Small intestine (tissue), 7 donors: ENCODE data around the gene EGFL8. TPM values are rescaled to one million over a fixed set of nuclear protein-coding genes. Genes with fewer than 3 reads are reported as not detected.

ENCODE experiments used
- DNase-seq, 2 donors: peaks; one replicate each; pipeline versions ENCODE4 v3.0.0 to v3.0.0-alpha.2; 2013
- FAIRE-seq: peaks from 2 replicates; lab custom pipeline; 2012; peaks lifted over from hg19 to GRCh38; lab: Jason Lieb, UNC
- H3K27ac ChIP-seq, 3 donors: one replicate each; pipeline ENCODE4 v1.5.1; 2013; ENCODE audit warnings: low read length in 2 of 3, mild to moderate bottlenecking in 2 of 3, control low read depth in 1 of 3, inconsistent platforms in 1 of 3, low read depth in 1 of 3, moderate library complexity in 1 of 3
- H3K27me3 ChIP-seq, 3 donors: one replicate each; pipeline ENCODE4 v1.6.1; 2013; ENCODE audit warnings: low read length in 3 of 3, inconsistent platforms in 1 of 3; ENCODE audit not compliant: control insufficient read depth in 3 of 3, insufficient read depth in 3 of 3
- H3K36me3 ChIP-seq, 3 donors: one replicate each; pipeline ENCODE4 v1.6.1; 2013; ENCODE audit warnings: low read length in 3 of 3, inconsistent platforms in 1 of 3, low read depth in 1 of 3, mild to moderate bottlenecking in 1 of 3, moderate library complexity in 1 of 3; ENCODE audit not compliant: control insufficient read depth in 3 of 3, insufficient read depth in 2 of 3
- H3K4me1 ChIP-seq, 3 donors: one replicate each; pipeline ENCODE4 v1.6.1; 2013; ENCODE audit warnings: low read length in 2 of 3, inconsistent platforms in 1 of 3, low read depth in 1 of 3, mild to moderate bottlenecking in 1 of 3, moderate library complexity in 1 of 3; ENCODE audit not compliant: control insufficient read depth in 3 of 3, insufficient read depth in 2 of 3
- H3K4me3 ChIP-seq, 3 donors: one replicate each; pipeline ENCODE4 v1.5.1; 2013; ENCODE audit warnings: low read length in 3 of 3, control low read depth in 1 of 3, inconsistent platforms in 1 of 3, low read depth in 1 of 3, mild to moderate bottlenecking in 1 of 3, moderate library complexity in 1 of 3
- H3K9me3 ChIP-seq, 2 donors: one replicate each; pipeline ENCODE4 v1.6.1; 2013; ENCODE audit warnings: low read depth in 1 of 2, low read length in 1 of 2; ENCODE audit not compliant: control insufficient read depth in 2 of 2, insufficient read depth in 1 of 2
- WGBS, 3 donors: extraction: QIAGEN DNeasy Blood & Tissue Kit; methylation state at CpG; one replicate each; pipeline ENCODE4 v1.1.7; 2013; 5-methylcytosine and 5-hydroxymethylcytosine counted together
- polyA plus RNA-seq, 4 donors: library from polyadenylated mRNA; stranded (reverse) in 3 of 4; unstranded in 1 of 4; fragments of 200-250 nt in 3 of 4; fragments of 120-200 nt in 1 of 4; gene quantifications; one replicate each; pipeline versions ENCODE4 v1.2.1 to v1.2.3, GENCODE V29; 2013
- donor health status: healthy with polysubstance abuse.
- donor health status: control.
- donor health status: control.
- donor health status: Bipolar disorder and iron deficiency.
- donor health status: healthy.

The EGFL8 gene
- polyA plus RNA-seq, 4 donors = 7.8 to 21.9 (median 12.8) TPM

GRCh38 chr6:32123681-32124080 is 40.7 kb upstream of the EGFL8 start:
- Histone ChIP-seq H3K36me3 (peaks cover 10 to 70% (median 11%) of the 10 kb centered on the region in 3 donors), H3K4me1 (peaks cover 0 to 22% (median 5%) of the 10 kb centered on the region in 3 donors), H3K9me3 (no peaks in the 10 kb centered on the region), H3K27ac (no peak overlapping the region), H3K4me3 (no peak overlapping the region), H3K27me3 (no peaks in the 10 kb centered on the region)
- no peak for DNase-seq
- FAIRE-seq = no peak
- 86 to 91% (median 88%) methylated on average over 4 of the region's 4 CpGs for WGBS, 3 donors

- FAIRE-seq (no peak), DNase-seq (no peak)
- Histone ChIP-seq H3K4me3 (peak overlapping the region in 2 of 3 donors; percentile 74 to 100), H3K9me3 (peaks cover 0 to 4% of the 10 kb centered on the region in 2 donors), H3K27me3 (no peaks in the 10 kb centered on the region), H3K36me3 (peaks cover 3 to 46% (median 4%) of the 10 kb centered on the region in 3 donors), H3K4me1 (peaks cover 7 to 26% (median 12%) of the 10 kb centered on the region in 3 donors), H3K27ac (no peak overlapping the region)
- WGBS, 3 donors = 23 to 45% (median 37%) methylated on average over 8 of the region's 8 CpGs
These were observed 37.5 kb upstream of the EGFL8 start for GRCh38 chr6:32126880-32127279.

GRCh38 chr6:32127409-32127716 is 37.0 kb upstream of the EGFL8 start:
- peak overlapping the region in 2 of 3 donors; percentile 84 to 98 for H3K27ac ChIP-seq
- DNase-seq = no peak
- peak overlapping the region; percentile 74 to 100 (median 79) for H3K4me3 ChIP-seq
- peaks cover 0 to 41% (median 4%) of the 10 kb centered on the region in 3 donors for H3K36me3 ChIP-seq
- 4 to 9% (median 5%) methylated on average over 9 of the region's 9 CpGs for WGBS, 3 donors
- peaks cover 0 to 4% of the 10 kb centered on the region in 2 donors for H3K9me3 ChIP-seq
- no peak for FAIRE-seq
- H3K4me1 ChIP-seq = peaks cover 7 to 26% (median 12%) of the 10 kb centered on the region in 3 donors
- H3K27me3 ChIP-seq = no peaks in the 10 kb centered on the region

- 1% methylated on average over 39 to 44 of the region's 44 CpGs for WGBS, 3 donors
- DNase-seq = peak; percentile 99 to 100
- H3K27ac ChIP-seq = peak within 1 kb of the TSS in 2 of 3 donors; percentile 84 to 98
- no peak for FAIRE-seq
- H3K9me3 ChIP-seq = peaks cover 0 to 4% of the 10 kb centered on the region in 2 donors
- H3K27me3 ChIP-seq = no peaks in the 10 kb centered on the region
- peaks cover 7 to 26% (median 12%) of the 10 kb centered on the region in 3 donors for H3K4me1 ChIP-seq
- H3K4me3 ChIP-seq = peak within 1 kb of the TSS; percentile 76 to 100 (median 79)
- H3K36me3 ChIP-seq = peaks cover 0 to 36% (median 4%) of the 10 kb centered on the region in 3 donors
These were observed 36.4 kb upstream of the EGFL8 start, which contains the start of gene ATF6B for GRCh38 chr6:32127717-32128592. TSS of gene ATF6B (minus strand) at chr6:32128246. CDS start at chr6:32128207, 39 bp downstream.

- H3K27ac ChIP-seq = peak overlapping the region in 1 of 3 donors; percentile 43
- H3K4me3 ChIP-seq = peak overlapping the region in 2 of 3 donors; percentile 43 to 76
- peaks cover 0 to 28% (median 4%) of the 10 kb centered on the region in 3 donors for H3K36me3 ChIP-seq
- H3K27me3 ChIP-seq = no peaks in the 10 kb centered on the region
- FAIRE-seq (no peak), DNase-seq (no peak)
- WGBS, 3 donors = 86 to 87% (median 87%) methylated on average over 13 of the region's 13 CpGs
- H3K4me1 ChIP-seq = peaks cover 7 to 26% (median 12%) of the 10 kb centered on the region in 3 donors
- H3K9me3 ChIP-seq = peaks cover 0 to 4% of the 10 kb centered on the region in 2 donors
These were observed 35.6 kb upstream of the EGFL8 start for GRCh38 chr6:32128751-32129296.

GRCh38 chr6:32129297-32130088 is 34.9 kb upstream of the EGFL8 start:
- FAIRE-seq (no peak), DNase-seq (no peak)
- WGBS, 3 donors = 20 to 34% (median 27%) methylated on average over 22 of the region's 22 CpGs
- Histone ChIP-seq H3K27ac (peak overlapping the region in 2 of 3 donors; percentile 80 to 88), H3K4me3 (peak overlapping the region; percentile 43 to 76 (median 65)), H3K27me3 (no peaks in the 10 kb centered on the region), H3K4me1 (peaks cover 7 to 26% (median 12%) of the 10 kb centered on the region in 3 donors), H3K9me3 (peaks cover 0 to 4% of the 10 kb centered on the region in 2 donors), H3K36me3 (peaks cover 0 to 22% (median 4%) of the 10 kb centered on the region in 3 donors)

GRCh38 chr6:32131439-32131948 is 32.9 kb upstream of the EGFL8 start:
- Histone ChIP-seq H3K27ac (no peak overlapping the region), H3K4me1 (peaks cover 7 to 23% (median 12%) of the 10 kb centered on the region in 3 donors), H3K4me3 (no peak overlapping the region), H3K9me3 (peaks cover 0 to 4% of the 10 kb centered on the region in 2 donors), H3K27me3 (no peaks in the 10 kb centered on the region), H3K36me3 (peaks cover 0 to 4% (median 0%) of the 10 kb centered on the region in 3 donors)
- FAIRE-seq = no peak
- WGBS, 3 donors = 85 to 92% (median 87%) methylated on average over 14 of the region's 14 CpGs
- DNase-seq = no peak
